Left forelimb (tissue), 1 donor: ENCODE measurements around the gene MAP3K20.
"Not testable (repeated sequence)": the region's sequence is repeated elsewhere in the genome, so short reads cannot be mapped to it uniquely, and the experiment has no call there.

Source experiments
- DNase-seq: peaks from one replicate; pipeline ENCODE4 v3.0.0-alpha.2; 2018; ENCODE audit warnings: low spot score

MAP3K20 gene

GRCh38 chr2:173281898-173282297 lies 206.3 kb downstream of the MAP3K20 start:
- DNase-seq = not testable (repeated sequence)

- no peak for DNase-seq
Observed at GRCh38 chr2:173282795-173283545, 207.3 kb downstream of the MAP3K20 start.

GRCh38 chr2:173286153-173286809 lies 210.6 kb downstream of the MAP3K20 start:
- no peak for DNase-seq

- DNase-seq = no peak
Observed at GRCh38 chr2:173287594-173287993, 211.9 kb downstream of the MAP3K20 start.

GRCh38 chr2:173288561-173288960 lies 212.9 kb downstream of the MAP3K20 start:
- DNase-seq = no peak

- no peak for DNase-seq
Observed at GRCh38 chr2:173290046-173290445, 214.4 kb downstream of the MAP3K20 start.

- no peak for DNase-seq
Observed at GRCh38 chr2:173290518-173290917, 214.9 kb downstream of the MAP3K20 start.

- DNase-seq = no peak
Observed at GRCh38 chr2:173291412-173291811, 215.8 kb downstream of the MAP3K20 start.

GRCh38 chr2:173296235-173296634 lies 220.6 kb downstream of the MAP3K20 start:
- DNase-seq = no peak

- DNase-seq = no peak
Observed at GRCh38 chr2:173298536-173299097, 223.0 kb downstream of the MAP3K20 start.

GRCh38 chr2:173299764-173300163 lies 224.1 kb downstream of the MAP3K20 start:
- no peak for DNase-seq

- DNase-seq = no peak
Observed at GRCh38 chr2:173300458-173300857, 224.8 kb downstream of the MAP3K20 start.

- DNase-seq = not testable (repeated sequence)
Observed at GRCh38 chr2:173301549-173301948, 225.9 kb downstream of the MAP3K20 start.

GRCh38 chr2:173305303-173305702 lies 229.7 kb downstream of the MAP3K20 start:
- DNase-seq = no peak

GRCh38 chr2:173307293-173307692 lies 231.6 kb downstream of the MAP3K20 start:
- no peak for DNase-seq

- not testable (repeated sequence) for DNase-seq
Observed at GRCh38 chr2:173309370-173309769, 233.7 kb downstream of the MAP3K20 start.

- no peak for DNase-seq
Observed at GRCh38 chr2:173311844-173312606, 236.4 kb downstream of the MAP3K20 start.
